Fibroblast of lung (primary cell): ENCODE results near the gene SSH2. TPM values are rescaled to one million over a fixed set of nuclear protein-coding genes. Genes with fewer than 3 reads are reported as not detected.

Experiments used
- DNase-seq, 2 donors: peaks; one replicate each; pipeline versions ENCODE4 v3.0.0 to v3.0.0-alpha.2; 2010; ENCODE audit warnings: low read depth in 2 of 2
- H2AFZ ChIP-seq: 2 replicates; pipeline ENCODE4 v1.5.1; 2012; ENCODE audit warnings: low read length, control low read depth, inconsistent platforms
- H3K27ac ChIP-seq: 2 replicates; pipeline ENCODE4 v1.5.1; 2011; ENCODE audit warnings: low read length, control low read depth; ENCODE audit not compliant: insufficient read depth
- H3K27me3 ChIP-seq: 2 replicates; pipeline ENCODE4 v1.5.1; 2011; ENCODE audit warnings: mild to moderate bottlenecking, low read length; ENCODE audit not compliant: control insufficient read depth, insufficient read depth
- H3K36me3 ChIP-seq: 2 replicates; pipeline ENCODE4 v1.5.1; 2011; ENCODE audit warnings: low read length; ENCODE audit not compliant: control insufficient read depth, insufficient read depth
- H3K4me1 ChIP-seq: 2 replicates; pipeline ENCODE4 v1.5.1; 2011; ENCODE audit warnings: low read length; ENCODE audit not compliant: control insufficient read depth, insufficient read depth; ENCODE audit errors: extremely low read depth
- H3K4me2 ChIP-seq: 2 replicates; pipeline ENCODE4 v1.5.1; 2011; ENCODE audit warnings: low read length, control low read depth; ENCODE audit not compliant: insufficient read depth; ENCODE audit errors: extremely low read depth
- H3K4me3 ChIP-seq, 4 experiments: fragments of 200-600 bp in 1 of 4; sonication (generic) in 1 of 4; replicated peaks in 1 of 4; 2 replicates each; pipeline ENCODE4 v1.5.1; 2011 to 2016; ENCODE audit warnings: low read length in 4 of 4, low read depth in 3 of 4, mild to moderate bottlenecking in 3 of 4, control low read depth in 2 of 4, inconsistent platforms in 1 of 4, mixed read lengths in 1 of 4; ENCODE audit not compliant: insufficient read depth in 1 of 4; ENCODE audit errors: control extremely low read depth in 1 of 4
- H3K79me2 ChIP-seq: 2 replicates; pipeline ENCODE4 v1.5.1; 2012; ENCODE audit warnings: mild to moderate bottlenecking, low read length, inconsistent platforms; ENCODE audit not compliant: control insufficient read depth, insufficient read depth
- H3K9ac ChIP-seq: 2 replicates; pipeline ENCODE4 v1.5.1; 2011; ENCODE audit warnings: mild to moderate bottlenecking, low read length, control low read depth; ENCODE audit not compliant: insufficient read depth
- H3K9me3 ChIP-seq: 2 replicates; pipeline ENCODE4 v1.5.1; 2012; ENCODE audit warnings: low read depth, low read length; ENCODE audit not compliant: control insufficient read depth, insufficient read depth
- H4K20me1 ChIP-seq: 2 replicates; pipeline ENCODE4 v1.5.1; 2011; ENCODE audit warnings: low read length; ENCODE audit not compliant: control insufficient read depth, insufficient read depth; ENCODE audit errors: extremely low read depth
- CTCF ChIP-seq, 2 donors: IDR thresholded peaks in 1 of 2; conservative IDR thresholded peaks in 1 of 2; 1 replicate in 1 of 2; 2 replicates in 1 of 2; pipeline ENCODE4 v1.5.1; 2011 to 2012; ENCODE audit warnings: low read length in 2 of 2, control low read depth in 1 of 2, inconsistent platforms in 1 of 2, low read depth in 1 of 2, mild to moderate bottlenecking in 1 of 2
- EZH2 ChIP-seq: IDR thresholded peaks from 2 replicates; pipeline ENCODE4 v1.5.1; 2012; ENCODE audit warnings: low read length, control low read depth, mild to moderate bottlenecking; ENCODE audit errors: missing control alignments
- polyA plus RNA-seq, 2 donors: library from polyadenylated mRNA; depleted of rRNA in 1 of 2; stranded (reverse) in 1 of 2; unstranded in 1 of 2; fragments of >200 nt; gene quantifications; 2 replicates each; pipeline ENCODE4 v1.2.1, GENCODE V29; 2011 to 2012; ENCODE audit warnings: missing spikeins in 1 of 2
- total RNA-seq: library from RNA; depleted of rRNA; stranded (reverse); fragments of >200 nt; gene quantifications from 2 replicates; pipeline ENCODE4 v1.2.1, GENCODE V29; 2014

SSH2 gene
- total and polyA plus RNA-seq, 2 donors (not counting 1 experiment from before 2014, with no cell fraction given) = 21.0 to 30.2 TPM

- no peaks in the 10 kb centered on the region for H3K4me1 ChIP-seq
These were observed 231.2 kb downstream of the SSH2 start for GRCh38 chr17:29698837-29699236.

GRCh38 chr17:29698019-29698777 lies 231.8 kb downstream of the SSH2 start:
- H3K4me1 ChIP-seq = no peaks in the 10 kb centered on the region
- no peak for TF ChIP-seq CTCF (conservative IDR thresholded peaks at IDR 0.05 in 1 of 2, IDR thresholded peaks at IDR 0.05 in 1 of 2; ENCODE audit: low read depth in 1 of 2, low read length in 2 of 2)
- TF ChIP-seq EZH2 = no peak
- H3K9me3 ChIP-seq = no peaks in the 10 kb centered on the region
- no peak overlapping the region for H3K4me3 ChIP-seq
- no peaks in the 10 kb centered on the region for H3K36me3 ChIP-seq
- no peaks in the 10 kb centered on the region for H4K20me1 ChIP-seq
- no peak overlapping the region for H3K27ac ChIP-seq
- H3K79me2 ChIP-seq = no peaks in the 10 kb centered on the region
- no peaks in the 10 kb centered on the region for H3K27me3 ChIP-seq
- no peak overlapping the region for H3K4me2 ChIP-seq
- no peak overlapping the region for H3K9ac ChIP-seq
- DNase-seq = no peak
- H2AFZ ChIP-seq = no peak overlapping the region

More at GRCh38 chr17:29698837-29699236, 231.2 kb downstream of the SSH2 start:
- no peak for DNase-seq
- Histone ChIP-seq H3K9me3 (no peaks in the 10 kb centered on the region), H2AFZ (no peak overlapping the region), H3K4me3 (no peak overlapping the region), H3K9ac (no peak overlapping the region), H3K79me2 (no peaks in the 10 kb centered on the region), H3K27ac (no peak overlapping the region), H4K20me1 (no peaks in the 10 kb centered on the region), H3K36me3 (no peaks in the 10 kb centered on the region), H3K27me3 (no peaks in the 10 kb centered on the region), H3K4me2 (no peak overlapping the region)
- no peak for TF ChIP-seq CTCF (conservative IDR thresholded peaks at IDR 0.05 in 1 of 2, IDR thresholded peaks at IDR 0.05 in 1 of 2; ENCODE audit: low read depth in 1 of 2, low read length in 2 of 2)
- TF ChIP-seq EZH2 = no peak

DNA sequence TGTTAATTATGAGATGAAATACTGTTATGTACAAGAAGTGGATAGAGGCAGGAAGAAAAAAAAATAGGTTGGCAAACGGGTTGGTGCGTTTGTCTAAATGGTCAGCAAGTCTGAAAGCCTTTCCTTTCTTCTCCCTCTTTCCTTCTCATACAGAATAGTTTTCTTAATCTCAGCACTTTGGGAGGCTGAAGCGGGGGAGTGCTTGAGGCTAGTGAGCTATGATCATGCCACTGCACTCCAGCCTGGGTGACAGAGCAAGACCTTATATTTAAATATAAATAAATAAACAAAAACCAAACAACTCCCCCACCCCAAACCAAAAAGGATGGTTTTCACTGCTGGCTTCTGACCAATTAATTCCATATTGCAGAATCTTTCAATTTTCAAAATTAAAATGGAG lies 232.7 kb downstream of the SSH2 start:
- no peak for TF ChIP-seq EZH2
- no peak overlapping the region for H3K9ac ChIP-seq
- no peak overlapping the region for H3K4me3 ChIP-seq
- no peak overlapping the region for H3K27ac ChIP-seq
- no peak overlapping the region for H2AFZ ChIP-seq
- no peaks in the 10 kb centered on the region for H3K36me3 ChIP-seq
- no peaks in the 10 kb centered on the region for H4K20me1 ChIP-seq
- H3K27me3 ChIP-seq = no peaks in the 10 kb centered on the region
- H3K4me1 ChIP-seq = peaks cover 3% of the 10 kb centered on the region
- DNase-seq = no peak
- H3K9me3 ChIP-seq = no peaks in the 10 kb centered on the region
- H3K4me2 ChIP-seq = no peak overlapping the region
- no peaks in the 10 kb centered on the region for H3K79me2 ChIP-seq
